SK-N-MC (cell line): ENCODE data around the gene PGPEP1.
A peak's percentile ranks its signal among the peaks of the same experiment; 100 is the strongest.

ENCODE experiments used
- DNase-seq: peaks from one replicate; pipeline ENCODE4 v3.0.0-alpha.2; 2011; ENCODE audit warnings: low read depth, low spot score
- H3K27ac ChIP-seq: fragments of 200-600 bp; sonication (generic); 2 replicates; pipeline ENCODE4 v1.5.1; 2016; ENCODE audit warnings: mixed run types
- H3K36me3 ChIP-seq: fragments of 200-600 bp; sonication (generic); 2 replicates; pipeline ENCODE4 v1.6.1; 2017; ENCODE audit warnings: antibody characterized with exemption, low read length, mixed read lengths; ENCODE audit not compliant: insufficient read depth
- H3K4me3 ChIP-seq: fragments of 200-600 bp; sonication (generic); 2 replicates; pipeline ENCODE4 v1.5.1; 2016
- H3K9ac ChIP-seq: fragments of 200-600 bp; sonication (generic); 2 replicates; pipeline ENCODE4 v1.8.0; 2017; ENCODE audit warnings: mixed run types, mixed read lengths; ENCODE audit not compliant: insufficient read length
- H3K9me3 ChIP-seq: fragments of 200-600 bp; sonication (generic); 2 replicates; pipeline ENCODE4 v1.6.1; 2017; ENCODE audit warnings: low read depth, mild to moderate bottlenecking, antibody characterized with exemption, low read length, moderate library complexity, mixed read lengths
- EZH2 ChIP-seq: fragments of 200-600 bp; sonication (generic); IDR thresholded peaks from one replicate; pipeline ENCODE4 v1.6.1; 2017; ENCODE audit warnings: antibody characterized with exemption
- FOXP2 ChIP-seq: optimal IDR thresholded peaks from 2 replicates; pipeline ENCODE3; 2011; ENCODE audit warnings: mild to moderate bottlenecking, moderate library complexity; ENCODE audit not compliant: insufficient read depth; ENCODE audit errors: extremely low read length, control extremely low read depth
- POLR2AphosphoS5 ChIP-seq: IDR thresholded peaks from 2 replicates; pipeline ENCODE4 v1.6.1; 2012; ENCODE audit warnings: mild to moderate bottlenecking, low read depth, low read length, borderline replicate concordance

The PGPEP1 gene

GRCh38 chr19:18310966-18311365 is 29.4 kb upstream of the PGPEP1 start:
- Histone ChIP-seq H3K9ac (no peak overlapping the region), H3K36me3 (peaks cover 55% of the 10 kb centered on the region), H3K27ac (no peak overlapping the region), H3K4me3 (no peak overlapping the region), H3K9me3 (no peaks in the 10 kb centered on the region)
- no peak for TF ChIP-seq EZH2
- no peak for TF ChIP-seq FOXP2
- no peak for DNase-seq

- no peak overlapping the region for H3K4me3 ChIP-seq
- TF ChIP-seq FOXP2 (no peak), POLR2AphosphoS5 (no peak), EZH2 (no peak)
- no peak overlapping the region for H3K27ac ChIP-seq
- no peaks in the 10 kb centered on the region for H3K9me3 ChIP-seq
- DNase-seq = no peak
- no peak overlapping the region for H3K9ac ChIP-seq
- H3K36me3 ChIP-seq = peaks cover 55% of the 10 kb centered on the region
These were observed 28.8 kb upstream of the PGPEP1 start for GRCh38 chr19:18311502-18312091.

- TF ChIP-seq EZH2 = no peak
- no peak for TF ChIP-seq POLR2AphosphoS5
- H3K9me3 ChIP-seq = no peaks in the 10 kb centered on the region
- H3K9ac ChIP-seq = no peak overlapping the region
- H3K4me3 ChIP-seq = no peak overlapping the region
- no peak overlapping the region for H3K27ac ChIP-seq
- no peak for DNase-seq
- H3K36me3 ChIP-seq = peaks cover 55% of the 10 kb centered on the region
These were observed 28.3 kb upstream of the PGPEP1 start for GRCh38 chr19:18312092-18312534.

- no peaks in the 10 kb centered on the region for H3K9me3 ChIP-seq
- H3K27ac ChIP-seq = no peak overlapping the region
- peaks cover 51% of the 10 kb centered on the region for H3K36me3 ChIP-seq
- TF ChIP-seq FOXP2 (no peak), POLR2AphosphoS5 (no peak), EZH2 (no peak)
- no peak for DNase-seq
- H3K4me3 ChIP-seq = no peak overlapping the region
- H3K9ac ChIP-seq = no peak overlapping the region
These were observed 27.0 kb upstream of the PGPEP1 start for GRCh38 chr19:18313398-18313797.

- peaks cover 17% of the 10 kb centered on the region; the same call in 1 of the 2 replicates for H3K36me3 ChIP-seq
- no peaks in the 10 kb centered on the region for H3K9me3 ChIP-seq
- no peak for DNase-seq
- H3K27ac ChIP-seq = peak overlapping the region; percentile 89
- peak overlapping the region; percentile 59 for H3K9ac ChIP-seq
- TF ChIP-seq POLR2AphosphoS5 = peak; percentile 22; the same call in 1 of the 2 replicates
- TF ChIP-seq FOXP2 = no peak
- no peak for TF ChIP-seq EZH2
- peak overlapping the region; percentile 39 for H3K4me3 ChIP-seq
These were observed 22.2 kb upstream of the PGPEP1 start for GRCh38 chr19:18317961-18318800.

GRCh38 chr19:18319591-18320135 is 20.7 kb upstream of the PGPEP1 start:
- no peak overlapping the region for H3K4me3 ChIP-seq
- no peak overlapping the region for H3K27ac ChIP-seq
- H3K9ac ChIP-seq = no peak overlapping the region
- DNase-seq = no peak
- TF ChIP-seq FOXP2 (no peak), EZH2 (no peak), POLR2AphosphoS5 (no peak; the same call in 1 of the 2 replicates)
- no peaks in the 10 kb centered on the region for H3K9me3 ChIP-seq
- H3K36me3 ChIP-seq = peaks cover 6% of the 10 kb centered on the region; the same call in 1 of the 2 replicates

GRCh38 chr19:18320865-18321733 is 19.3 kb upstream of the PGPEP1 start:
- Histone ChIP-seq H3K36me3 (no peaks in the 10 kb centered on the region; the same call in 1 of the 2 replicates), H3K9me3 (no peaks in the 10 kb centered on the region), H3K9ac (peak overlapping the region; percentile 99), H3K27ac (peak overlapping the region; percentile 87), H3K4me3 (peak overlapping the region; percentile 98)
- no peak for DNase-seq
- TF ChIP-seq EZH2 (no peak), FOXP2 (no peak), POLR2AphosphoS5 (no peak)
